ENCODE results near the gene CAPS.

GRCh38 chr19:5959260-5960004 is 45.4 kb downstream of the CAPS start:
- TF ChIP-seq GLIS3 (CRISPR knock-in tag; IDR thresholded peaks at IDR 0.05) (no peak), TCF4 (CRISPR knock-in tag; IDR thresholded peaks at IDR 0.05; ENCODE audit: borderline replicate concordance) (no peak), ZFP30 (CRISPR knock-in tag; IDR thresholded peaks at IDR 0.05) (no peak), OSR1 (CRISPR knock-in tag; IDR thresholded peaks at IDR 0.05) (no peak), SNAI2 (CRISPR knock-in tag; IDR thresholded peaks at IDR 0.05) (no peak), ARNTL (CRISPR knock-in tag; IDR thresholded peaks at IDR 0.05; ENCODE audit: borderline replicate concordance, low read depth) (no peak), ESRRG (CRISPR knock-in tag; IDR thresholded peaks at IDR 0.05) (no peak)
- TF ChIP-seq, protein P1, sequence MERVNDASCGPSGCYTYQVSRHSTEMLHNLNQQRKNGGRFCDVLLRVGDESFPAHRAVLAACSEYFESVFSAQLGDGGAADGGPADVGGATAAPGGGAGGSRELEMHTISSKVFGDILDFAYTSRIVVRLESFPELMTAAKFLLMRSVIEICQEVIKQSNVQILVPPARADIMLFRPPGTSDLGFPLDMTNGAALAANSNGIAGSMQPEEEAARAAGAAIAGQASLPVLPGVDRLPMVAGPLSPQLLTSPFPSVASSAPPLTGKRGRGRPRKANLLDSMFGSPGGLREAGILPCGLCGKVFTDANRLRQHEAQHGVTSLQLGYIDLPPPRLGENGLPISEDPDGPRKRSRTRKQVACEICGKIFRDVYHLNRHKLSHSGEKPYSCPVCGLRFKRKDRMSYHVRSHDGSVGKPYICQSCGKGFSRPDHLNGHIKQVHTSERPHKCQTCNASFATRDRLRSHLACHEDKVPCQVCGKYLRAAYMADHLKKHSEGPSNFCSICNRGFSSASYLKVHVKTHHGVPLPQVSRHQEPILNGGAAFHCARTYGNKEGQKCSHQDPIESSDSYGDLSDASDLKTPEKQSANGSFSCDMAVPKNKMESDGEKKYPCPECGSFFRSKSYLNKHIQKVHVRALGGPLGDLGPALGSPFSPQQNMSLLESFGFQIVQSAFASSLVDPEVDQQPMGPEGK (CRISPR knock-in tag; IDR thresholded peaks at IDR 0.05; ENCODE audit: borderline replicate concordance) = no peak
- TF ChIP-seq, protein P2, sequence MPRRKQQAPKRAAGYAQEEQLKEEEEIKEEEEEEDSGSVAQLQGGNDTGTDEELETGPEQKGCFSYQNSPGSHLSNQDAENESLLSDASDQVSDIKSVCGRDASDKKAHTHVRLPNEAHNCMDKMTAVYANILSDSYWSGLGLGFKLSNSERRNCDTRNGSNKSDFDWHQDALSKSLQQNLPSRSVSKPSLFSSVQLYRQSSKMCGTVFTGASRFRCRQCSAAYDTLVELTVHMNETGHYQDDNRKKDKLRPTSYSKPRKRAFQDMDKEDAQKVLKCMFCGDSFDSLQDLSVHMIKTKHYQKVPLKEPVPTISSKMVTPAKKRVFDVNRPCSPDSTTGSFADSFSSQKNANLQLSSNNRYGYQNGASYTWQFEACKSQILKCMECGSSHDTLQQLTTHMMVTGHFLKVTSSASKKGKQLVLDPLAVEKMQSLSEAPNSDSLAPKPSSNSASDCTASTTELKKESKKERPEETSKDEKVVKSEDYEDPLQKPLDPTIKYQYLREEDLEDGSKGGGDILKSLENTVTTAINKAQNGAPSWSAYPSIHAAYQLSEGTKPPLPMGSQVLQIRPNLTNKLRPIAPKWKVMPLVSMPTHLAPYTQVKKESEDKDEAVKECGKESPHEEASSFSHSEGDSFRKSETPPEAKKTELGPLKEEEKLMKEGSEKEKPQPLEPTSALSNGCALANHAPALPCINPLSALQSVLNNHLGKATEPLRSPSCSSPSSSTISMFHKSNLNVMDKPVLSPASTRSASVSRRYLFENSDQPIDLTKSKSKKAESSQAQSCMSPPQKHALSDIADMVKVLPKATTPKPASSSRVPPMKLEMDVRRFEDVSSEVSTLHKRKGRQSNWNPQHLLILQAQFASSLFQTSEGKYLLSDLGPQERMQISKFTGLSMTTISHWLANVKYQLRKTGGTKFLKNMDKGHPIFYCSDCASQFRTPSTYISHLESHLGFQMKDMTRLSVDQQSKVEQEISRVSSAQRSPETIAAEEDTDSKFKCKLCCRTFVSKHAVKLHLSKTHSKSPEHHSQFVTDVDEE (CRISPR knock-in tag; IDR thresholded peaks at IDR 0.05) = no peak
